Ishikawa (cell line): ENCODE measurements around the gene ZNF17.

Source experiments
- CEBPB ChIP-seq: IDR thresholded peaks from 2 replicates; pipeline ENCODE4 v1.6.1; 2012
- CREB1 ChIP-seq: IDR thresholded peaks from 2 replicates; pipeline ENCODE4 v1.6.1; 2012; ENCODE audit warnings: low read depth
- EGR1 ChIP-seq: IDR thresholded peaks from 2 replicates; pipeline ENCODE4 v1.6.1; 2012
- EP300 ChIP-seq: IDR thresholded peaks from 2 replicates; pipeline ENCODE4 v1.6.1; 2012; ENCODE audit warnings: borderline replicate concordance
- FOXM1 ChIP-seq: IDR thresholded peaks from 2 replicates; pipeline ENCODE4 v1.6.1; 2012; ENCODE audit warnings: low read depth, borderline replicate concordance
- NFIC ChIP-seq: IDR thresholded peaks from 2 replicates; pipeline ENCODE4 v1.6.1; 2012
- RAD21 ChIP-seq: IDR thresholded peaks from 2 replicates; pipeline ENCODE4 v1.6.1; 2012; ENCODE audit warnings: low read depth
- TAF1 ChIP-seq: IDR thresholded peaks from 2 replicates; pipeline ENCODE4 v1.6.1; 2012; ENCODE audit warnings: low read depth, mild to moderate bottlenecking
- TCF12 ChIP-seq: IDR thresholded peaks from 2 replicates; pipeline ENCODE4 v1.6.1; 2012; ENCODE audit warnings: low read depth
- TEAD4 ChIP-seq: IDR thresholded peaks from 2 replicates; pipeline ENCODE4 v1.6.1; 2012
- YY1 ChIP-seq: IDR thresholded peaks from 2 replicates; pipeline ENCODE4 v1.6.1; 2012; ENCODE audit warnings: low read depth
- ZBTB7A ChIP-seq: IDR thresholded peaks from 2 replicates; pipeline ENCODE4 v1.6.1; 2012; ENCODE audit warnings: low read depth
- TF ChIP-seq, protein P1 (sequence below): IDR thresholded peaks from 2 replicates; pipeline ENCODE4 v1.6.1; 2012
- TF ChIP-seq, protein P2 (sequence below): IDR thresholded peaks from 2 replicates; pipeline ENCODE4 v1.6.1; 2012; ENCODE audit warnings: low read depth, mild to moderate bottlenecking
- TF ChIP-seq, protein P3 (sequence below): IDR thresholded peaks from 2 replicates; pipeline ENCODE4 v1.6.1; 2012

The ZNF17 gene

DNA sequence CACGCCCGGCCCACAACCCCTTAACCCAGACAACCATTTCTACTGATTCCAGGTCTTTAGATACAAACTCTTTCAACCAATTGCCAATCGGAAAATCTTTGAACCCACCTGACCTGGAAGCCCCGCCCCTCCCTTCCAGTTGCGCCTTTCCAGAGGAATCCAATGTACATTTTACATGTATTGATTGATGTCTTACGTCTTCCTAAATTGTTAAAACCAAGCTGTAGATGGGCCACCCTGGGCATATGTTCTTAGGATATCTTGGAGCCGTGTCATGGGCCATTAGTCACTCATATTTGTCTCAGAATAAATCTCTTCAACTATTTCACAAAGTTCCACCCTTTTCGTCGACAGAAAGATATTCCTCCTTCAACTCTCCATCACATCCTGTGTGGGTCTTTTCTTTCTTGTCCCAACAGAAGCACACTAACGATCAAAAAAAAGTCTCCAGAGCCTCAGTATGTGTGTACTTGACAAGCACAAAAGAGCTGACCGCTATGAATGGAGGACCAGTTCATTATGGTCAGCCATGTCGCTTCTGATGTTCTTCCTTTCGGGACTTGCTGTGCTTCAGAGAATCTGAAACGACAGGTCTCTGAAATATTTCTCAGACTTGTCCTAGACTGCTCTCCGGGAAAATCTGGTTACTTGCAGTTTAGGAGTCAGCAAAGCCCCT is 23.6 kb downstream of the ZNF17 start:
- TF ChIP-seq, protein P1, sequence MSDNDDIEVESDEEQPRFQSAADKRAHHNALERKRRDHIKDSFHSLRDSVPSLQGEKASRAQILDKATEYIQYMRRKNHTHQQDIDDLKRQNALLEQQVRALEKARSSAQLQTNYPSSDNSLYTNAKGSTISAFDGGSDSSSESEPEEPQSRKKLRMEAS = no peak
- TF ChIP-seq YY1 (no peak), RAD21 (no peak), EGR1 (no peak), EP300 (no peak), FOXM1 (no peak), ZBTB7A (no peak), TCF12 (no peak), NFIC (no peak), CREB1 (no peak), TAF1 (no peak), CEBPB (no peak), TEAD4 (no peak)
- TF ChIP-seq, protein P2, sequence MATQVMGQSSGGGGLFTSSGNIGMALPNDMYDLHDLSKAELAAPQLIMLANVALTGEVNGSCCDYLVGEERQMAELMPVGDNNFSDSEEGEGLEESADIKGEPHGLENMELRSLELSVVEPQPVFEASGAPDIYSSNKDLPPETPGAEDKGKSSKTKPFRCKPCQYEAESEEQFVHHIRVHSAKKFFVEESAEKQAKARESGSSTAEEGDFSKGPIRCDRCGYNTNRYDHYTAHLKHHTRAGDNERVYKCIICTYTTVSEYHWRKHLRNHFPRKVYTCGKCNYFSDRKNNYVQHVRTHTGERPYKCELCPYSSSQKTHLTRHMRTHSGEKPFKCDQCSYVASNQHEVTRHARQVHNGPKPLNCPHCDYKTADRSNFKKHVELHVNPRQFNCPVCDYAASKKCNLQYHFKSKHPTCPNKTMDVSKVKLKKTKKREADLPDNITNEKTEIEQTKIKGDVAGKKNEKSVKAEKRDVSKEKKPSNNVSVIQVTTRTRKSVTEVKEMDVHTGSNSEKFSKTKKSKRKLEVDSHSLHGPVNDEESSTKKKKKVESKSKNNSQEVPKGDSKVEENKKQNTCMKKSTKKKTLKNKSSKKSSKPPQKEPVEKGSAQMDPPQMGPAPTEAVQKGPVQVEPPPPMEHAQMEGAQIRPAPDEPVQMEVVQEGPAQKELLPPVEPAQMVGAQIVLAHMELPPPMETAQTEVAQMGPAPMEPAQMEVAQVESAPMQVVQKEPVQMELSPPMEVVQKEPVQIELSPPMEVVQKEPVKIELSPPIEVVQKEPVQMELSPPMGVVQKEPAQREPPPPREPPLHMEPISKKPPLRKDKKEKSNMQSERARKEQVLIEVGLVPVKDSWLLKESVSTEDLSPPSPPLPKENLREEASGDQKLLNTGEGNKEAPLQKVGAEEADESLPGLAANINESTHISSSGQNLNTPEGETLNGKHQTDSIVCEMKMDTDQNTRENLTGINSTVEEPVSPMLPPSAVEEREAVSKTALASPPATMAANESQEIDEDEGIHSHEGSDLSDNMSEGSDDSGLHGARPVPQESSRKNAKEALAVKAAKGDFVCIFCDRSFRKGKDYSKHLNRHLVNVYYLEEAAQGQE = no peak
- TF ChIP-seq, protein P3, sequence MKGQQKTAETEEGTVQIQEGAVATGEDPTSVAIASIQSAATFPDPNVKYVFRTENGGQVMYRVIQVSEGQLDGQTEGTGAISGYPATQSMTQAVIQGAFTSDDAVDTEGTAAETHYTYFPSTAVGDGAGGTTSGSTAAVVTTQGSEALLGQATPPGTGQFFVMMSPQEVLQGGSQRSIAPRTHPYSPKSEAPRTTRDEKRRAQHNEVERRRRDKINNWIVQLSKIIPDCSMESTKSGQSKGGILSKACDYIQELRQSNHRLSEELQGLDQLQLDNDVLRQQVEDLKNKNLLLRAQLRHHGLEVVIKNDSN = no peak

DNA sequence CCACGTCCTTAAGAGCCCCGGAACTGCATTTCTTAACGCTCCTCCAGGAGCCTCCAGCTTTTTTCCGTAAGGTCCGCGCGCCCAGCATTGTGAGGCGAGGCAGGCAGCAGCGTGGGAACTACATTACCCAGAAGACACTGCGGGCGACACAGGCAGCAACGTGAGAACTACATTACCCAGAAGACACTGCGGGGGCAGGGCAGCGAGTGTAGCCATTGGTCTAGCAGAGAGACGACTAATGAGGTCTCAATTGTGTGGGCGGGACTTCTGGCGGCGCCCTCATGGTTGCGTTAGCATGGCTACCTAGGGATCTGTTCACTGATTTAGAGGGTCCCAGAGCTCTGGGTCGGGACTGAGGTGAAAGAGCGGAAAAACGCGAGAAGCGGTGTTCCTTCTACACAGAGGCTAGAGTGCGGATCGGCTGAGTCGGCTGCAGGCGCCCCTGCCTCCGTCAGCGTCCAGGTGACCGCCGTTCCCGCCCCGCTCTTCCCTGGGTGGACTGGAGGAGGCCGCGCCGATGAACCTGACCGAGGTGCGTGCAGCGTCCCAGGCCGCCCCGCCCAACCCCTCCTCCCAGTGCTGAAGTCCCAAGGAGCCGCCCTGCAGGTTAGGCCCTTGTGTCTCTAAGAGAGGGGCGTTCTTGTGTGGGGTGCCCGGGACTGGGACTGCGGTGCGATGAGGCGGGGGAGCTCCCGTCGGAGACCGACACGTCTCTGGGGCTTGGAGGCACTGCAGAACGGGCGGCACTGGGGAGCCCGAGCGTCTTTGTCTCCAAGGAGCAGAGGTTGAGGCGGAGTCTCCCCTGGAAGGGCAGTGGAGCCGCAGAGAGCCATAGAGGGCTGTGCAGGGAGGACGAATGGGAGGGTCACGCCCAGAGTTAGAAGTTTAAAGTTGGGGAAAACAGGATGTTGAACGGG is 24.4 kb downstream of the ZNF17 start, which contains the start of gene ZNF749:
TSS of gene ZNF749 (plus strand) at position 264 of the 917 bp plus-strand sequence. CDS start at position 518, 254 bp downstream.
- no peak for TF ChIP-seq NFIC
- no peak for TF ChIP-seq FOXM1
- TF ChIP-seq TCF12 = peak; percentile 50; the same call in 1 of the 2 replicates
- TF ChIP-seq, protein P1 = peak; percentile 87
- TF ChIP-seq RAD21 = no peak
- peak; percentile 85; the same call in 1 of the 2 replicates for TF ChIP-seq YY1
- no peak for TF ChIP-seq TEAD4
- TF ChIP-seq, protein P3 = peak; percentile 30; the same call in 1 of the 2 replicates
- TF ChIP-seq, protein P2 = no peak
- no peak for TF ChIP-seq ZBTB7A
- peak; percentile 77 for TF ChIP-seq CREB1
- TF ChIP-seq CEBPB = no peak
- TF ChIP-seq EP300 = no peak
- TF ChIP-seq EGR1 = peak; percentile 53
- peak; percentile 67; the same call in 1 of the 2 replicates for TF ChIP-seq TAF1

DNA sequence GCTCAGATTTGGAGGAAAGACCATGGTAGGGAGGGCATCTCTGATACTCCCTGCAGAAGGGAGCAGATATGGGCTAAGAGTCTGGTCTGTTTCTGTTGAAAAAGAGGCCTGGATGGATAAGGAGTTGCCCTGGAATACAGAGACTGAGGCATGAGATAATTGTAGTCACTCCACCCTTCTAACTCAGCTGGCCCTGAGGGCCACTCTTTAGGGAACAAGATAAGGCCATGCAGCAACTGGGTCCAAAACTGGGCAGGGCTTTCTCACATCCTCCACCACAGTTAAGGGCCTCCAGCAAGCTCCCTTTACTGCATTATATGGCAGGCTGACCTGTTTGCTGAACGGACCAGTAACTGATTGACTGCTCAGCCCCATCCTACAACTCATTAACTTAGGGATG is 25.5 kb downstream of the ZNF17 start:
- TF ChIP-seq NFIC (no peak), FOXM1 (no peak), TEAD4 (no peak), EP300 (no peak), CEBPB (no peak), TAF1 (no peak)
- TF ChIP-seq, protein P1 = no peak

DNA sequence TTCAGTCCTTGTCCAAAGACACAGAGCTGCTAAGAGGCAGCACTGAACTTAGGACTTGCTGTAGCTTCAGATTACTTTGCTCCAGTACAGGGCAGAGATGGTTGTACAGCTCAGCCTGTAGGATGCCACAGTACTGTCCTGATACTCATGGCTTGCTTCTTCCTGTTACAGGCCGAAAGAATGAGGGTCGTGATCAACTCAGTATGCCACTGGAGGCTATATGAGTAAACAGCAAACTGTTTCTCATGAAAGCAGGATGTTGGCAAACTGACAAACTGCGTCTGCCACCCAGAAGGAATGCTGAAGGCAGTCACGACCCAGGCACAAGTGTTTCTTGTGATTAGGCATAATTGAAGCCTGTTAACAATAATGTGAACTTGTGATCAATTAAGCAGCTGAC is 27.0 kb downstream of the ZNF17 start:
- TF ChIP-seq YY1 = no peak
- TF ChIP-seq TEAD4 = no peak
- no peak for TF ChIP-seq NFIC
- TF ChIP-seq EP300 = no peak
- TF ChIP-seq, protein P1 = no peak
- no peak for TF ChIP-seq CREB1
- no peak for TF ChIP-seq FOXM1
- TF ChIP-seq, protein P3 = no peak
- TF ChIP-seq EGR1 = no peak
- TF ChIP-seq TAF1 = no peak
- TF ChIP-seq CEBPB = no peak
- no peak for TF ChIP-seq ZBTB7A
- TF ChIP-seq TCF12 = no peak
- no peak for TF ChIP-seq RAD21
